K562 (cell line): Measurements from ENCODE around the gene MATK. TPM values are rescaled to one million over a fixed set of nuclear protein-coding genes. Genes with fewer than 3 reads are reported as not detected.

Source experiments
- BACH1 ChIP-seq: fragments of 200-800 bp; sonication (Bioruptor generic); IDR thresholded peaks from 2 replicates; pipeline ENCODE4 v1.6.1; 2016; ENCODE audit warnings: missing genetic modification characterization, missing compliant biosample characterization
- GABPB1 ChIP-seq: sonication (generic); formaldehyde crosslinking; IDR thresholded peaks from 2 replicates; pipeline ENCODE4 v1.8.0; 2022; ENCODE audit warnings: mild to moderate bottlenecking, missing genetic modification reagents
- GATAD2B ChIP-seq: fragments of 450-650 bp; IDR thresholded peaks from 2 replicates; pipeline ENCODE4 v1.6.1; 2017; ENCODE audit warnings: mild to moderate bottlenecking, borderline replicate concordance
- KAT7 ChIP-seq: sonication (generic); formaldehyde crosslinking; IDR thresholded peaks from 2 replicates; pipeline ENCODE4 v1.8.0; 2022; ENCODE audit warnings: missing genetic modification reagents, mild to moderate bottlenecking, borderline replicate concordance
- KLF10 ChIP-seq: fragments of 250-450 bp; sonication (Bioruptor Pico); IDR thresholded peaks from 2 replicates; pipeline ENCODE4 v1.6.1; 2021; ENCODE audit warnings: matching md5 sums
- PTBP1 ChIP-seq: fragments of 200-400 bp; formaldehyde crosslinking; IDR thresholded peaks from 2 replicates; pipeline ENCODE4 v1.6.1; 2017; ENCODE audit warnings: low read depth, low read length
- RBM39 ChIP-seq: fragments of 200-400 bp; formaldehyde crosslinking; optimal IDR thresholded peaks from 2 replicates; pipeline ENCODE3; 2018; ENCODE audit warnings: low read depth, low read length
- SMARCB1 ChIP-seq: IDR thresholded peaks from 2 replicates; pipeline ENCODE4 v1.6.1; 2011; ENCODE audit warnings: improper control_type of control experiment, low read depth; ENCODE audit not compliant: insufficient read length
- polyA plus RNA-seq, 8 experiments: library from polyadenylated mRNA; depleted of rRNA in 4 of 8; stranded (reverse) in 5 of 8; unstranded in 3 of 8; fragments of >200 nt; fragmentation: Nextera tagmentation in 2 of 8; fragmentation: Illumina TruSeq in 1 of 8; extraction: Ambion mirVana in 2 of 8; extraction: Trizol in 1 of 8; gene quantifications; 2 replicates each; pipeline versions ENCODE4 v1.2.1 to v1.2.3, GENCODE V29; 2011 to 2014; ENCODE audit warnings: inconsistent platforms in 1 of 8, missing spikeins in 1 of 8
- total RNA-seq, 7 experiments: library from RNA; depleted of rRNA in 6 of 7; stranded (reverse); fragments of >200 nt in 6 of 7; fragmentation: Illumina TruSeq in 2 of 7; extraction: Trizol in 2 of 7; gene quantifications; 2 replicates each; pipeline versions ENCODE4 v1.2.1 to v1.2.3, GENCODE V29; 2011 to 2021; ENCODE audit warnings: low replicate concordance in 1 of 7
- TF ChIP-seq, protein P1 (sequence below): fragments of 450-650 bp; IDR thresholded peaks from 2 replicates; pipeline ENCODE4 v1.6.1; 2017; ENCODE audit warnings: antibody characterized with exemption, mild to moderate bottlenecking
- TF ChIP-seq, protein P2 (sequence below), 2 experiments: fragments of 450-650 bp; IDR thresholded peaks; 2 replicates each; pipeline ENCODE4 v1.6.1; 2016; ENCODE audit warnings: mild to moderate bottlenecking in 2 of 2, borderline replicate concordance in 1 of 2, low read depth in 1 of 2, moderate library complexity in 1 of 2
- TF ChIP-seq, protein P3 (sequence below): sonication (generic); formaldehyde crosslinking; IDR thresholded peaks from 2 replicates; pipeline ENCODE4 v1.8.0; 2022; ENCODE audit warnings: missing genetic modification reagents, mild to moderate bottlenecking, moderate library complexity, borderline replicate concordance
- TF ChIP-seq, protein P4 (sequence below), 2 experiments: IDR thresholded peaks; 2 replicates each; pipeline ENCODE4 v1.6.1; 2011; ENCODE audit warnings: borderline replicate concordance in 1 of 2, control low read depth in 1 of 2, low read depth in 1 of 2, low read length in 1 of 2, mild to moderate bottlenecking in 1 of 2, mixed read lengths in 1 of 2, moderate library complexity in 1 of 2; ENCODE audit not compliant: insufficient read depth in 1 of 2, insufficient read length in 1 of 2, poor library complexity in 1 of 2, severe bottlenecking in 1 of 2; ENCODE audit errors: extremely low read depth in 1 of 2

Gene MATK
- total and polyA plus RNA-seq, 9 of the 15 experiments (the other 6 are each of a cell fraction or from before 2014, with no cell fraction given) = 0.08 to 41.5 (median 21.4) TPM

DNA sequence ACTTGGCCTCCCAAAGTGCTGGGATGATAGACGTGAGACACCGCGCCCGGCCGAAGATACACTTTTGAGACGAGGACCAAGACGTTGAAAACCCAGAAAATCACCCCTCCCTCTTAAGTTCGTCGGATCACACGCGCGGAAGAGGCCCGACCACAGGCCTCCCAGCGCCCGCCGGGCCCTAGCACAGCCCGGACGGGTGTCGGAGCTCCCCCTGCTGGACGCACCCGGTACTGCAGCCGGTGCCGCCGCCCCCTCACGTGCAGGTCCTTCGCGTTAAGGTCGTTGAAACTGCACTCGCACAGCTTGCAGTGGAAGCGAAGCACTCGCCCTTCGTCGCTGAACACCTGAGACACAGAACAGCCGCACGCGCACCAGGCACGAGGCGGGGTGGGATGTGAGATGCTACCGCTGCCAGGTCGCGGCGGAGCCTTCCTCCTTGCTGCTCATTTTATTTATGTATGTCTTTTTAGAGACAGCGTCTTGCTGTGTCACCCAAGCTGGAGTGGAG is 35.7 kb upstream of the MATK start (continued):
- TF ChIP-seq, protein P1, sequence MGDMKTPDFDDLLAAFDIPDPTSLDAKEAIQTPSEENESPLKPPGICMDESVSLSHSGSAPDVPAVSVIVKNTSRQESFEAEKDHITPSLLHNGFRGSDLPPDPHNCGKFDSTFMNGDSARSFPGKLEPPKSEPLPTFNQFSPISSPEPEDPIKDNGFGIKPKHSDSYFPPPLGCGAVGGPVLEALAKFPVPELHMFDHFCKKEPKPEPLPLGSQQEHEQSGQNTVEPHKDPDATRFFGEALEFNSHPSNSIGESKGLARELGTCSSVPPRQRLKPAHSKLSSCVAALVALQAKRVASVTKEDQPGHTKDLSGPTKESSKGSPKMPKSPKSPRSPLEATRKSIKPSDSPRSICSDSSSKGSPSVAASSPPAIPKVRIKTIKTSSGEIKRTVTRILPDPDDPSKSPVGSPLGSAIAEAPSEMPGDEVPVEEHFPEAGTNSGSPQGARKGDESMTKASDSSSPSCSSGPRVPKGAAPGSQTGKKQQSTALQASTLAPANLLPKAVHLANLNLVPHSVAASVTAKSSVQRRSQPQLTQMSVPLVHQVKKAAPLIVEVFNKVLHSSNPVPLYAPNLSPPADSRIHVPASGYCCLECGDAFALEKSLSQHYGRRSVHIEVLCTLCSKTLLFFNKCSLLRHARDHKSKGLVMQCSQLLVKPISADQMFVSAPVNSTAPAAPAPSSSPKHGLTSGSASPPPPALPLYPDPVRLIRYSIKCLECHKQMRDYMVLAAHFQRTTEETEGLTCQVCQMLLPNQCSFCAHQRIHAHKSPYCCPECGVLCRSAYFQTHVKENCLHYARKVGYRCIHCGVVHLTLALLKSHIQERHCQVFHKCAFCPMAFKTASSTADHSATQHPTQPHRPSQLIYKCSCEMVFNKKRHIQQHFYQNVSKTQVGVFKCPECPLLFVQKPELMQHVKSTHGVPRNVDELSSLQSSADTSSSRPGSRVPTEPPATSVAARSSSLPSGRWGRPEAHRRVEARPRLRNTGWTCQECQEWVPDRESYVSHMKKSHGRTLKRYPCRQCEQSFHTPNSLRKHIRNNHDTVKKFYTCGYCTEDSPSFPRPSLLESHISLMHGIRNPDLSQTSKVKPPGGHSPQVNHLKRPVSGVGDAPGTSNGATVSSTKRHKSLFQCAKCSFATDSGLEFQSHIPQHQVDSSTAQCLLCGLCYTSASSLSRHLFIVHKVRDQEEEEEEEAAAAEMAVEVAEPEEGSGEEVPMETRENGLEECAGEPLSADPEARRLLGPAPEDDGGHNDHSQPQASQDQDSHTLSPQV = peak; percentile 40
- TF ChIP-seq GABPB1 (CRISPR knock-in tag) (peak; percentile 78), KLF10 (no peak), PTBP1 (no peak), RBM39 (no peak), GATAD2B (peak; percentile 33; the same call in 1 of the 2 replicates), BACH1 (tag) (no peak), KAT7 (CRISPR knock-in tag) (peak; percentile 49; the same call in 1 of the 2 replicates), SMARCB1 (no peak)
- TF ChIP-seq, protein P2, sequence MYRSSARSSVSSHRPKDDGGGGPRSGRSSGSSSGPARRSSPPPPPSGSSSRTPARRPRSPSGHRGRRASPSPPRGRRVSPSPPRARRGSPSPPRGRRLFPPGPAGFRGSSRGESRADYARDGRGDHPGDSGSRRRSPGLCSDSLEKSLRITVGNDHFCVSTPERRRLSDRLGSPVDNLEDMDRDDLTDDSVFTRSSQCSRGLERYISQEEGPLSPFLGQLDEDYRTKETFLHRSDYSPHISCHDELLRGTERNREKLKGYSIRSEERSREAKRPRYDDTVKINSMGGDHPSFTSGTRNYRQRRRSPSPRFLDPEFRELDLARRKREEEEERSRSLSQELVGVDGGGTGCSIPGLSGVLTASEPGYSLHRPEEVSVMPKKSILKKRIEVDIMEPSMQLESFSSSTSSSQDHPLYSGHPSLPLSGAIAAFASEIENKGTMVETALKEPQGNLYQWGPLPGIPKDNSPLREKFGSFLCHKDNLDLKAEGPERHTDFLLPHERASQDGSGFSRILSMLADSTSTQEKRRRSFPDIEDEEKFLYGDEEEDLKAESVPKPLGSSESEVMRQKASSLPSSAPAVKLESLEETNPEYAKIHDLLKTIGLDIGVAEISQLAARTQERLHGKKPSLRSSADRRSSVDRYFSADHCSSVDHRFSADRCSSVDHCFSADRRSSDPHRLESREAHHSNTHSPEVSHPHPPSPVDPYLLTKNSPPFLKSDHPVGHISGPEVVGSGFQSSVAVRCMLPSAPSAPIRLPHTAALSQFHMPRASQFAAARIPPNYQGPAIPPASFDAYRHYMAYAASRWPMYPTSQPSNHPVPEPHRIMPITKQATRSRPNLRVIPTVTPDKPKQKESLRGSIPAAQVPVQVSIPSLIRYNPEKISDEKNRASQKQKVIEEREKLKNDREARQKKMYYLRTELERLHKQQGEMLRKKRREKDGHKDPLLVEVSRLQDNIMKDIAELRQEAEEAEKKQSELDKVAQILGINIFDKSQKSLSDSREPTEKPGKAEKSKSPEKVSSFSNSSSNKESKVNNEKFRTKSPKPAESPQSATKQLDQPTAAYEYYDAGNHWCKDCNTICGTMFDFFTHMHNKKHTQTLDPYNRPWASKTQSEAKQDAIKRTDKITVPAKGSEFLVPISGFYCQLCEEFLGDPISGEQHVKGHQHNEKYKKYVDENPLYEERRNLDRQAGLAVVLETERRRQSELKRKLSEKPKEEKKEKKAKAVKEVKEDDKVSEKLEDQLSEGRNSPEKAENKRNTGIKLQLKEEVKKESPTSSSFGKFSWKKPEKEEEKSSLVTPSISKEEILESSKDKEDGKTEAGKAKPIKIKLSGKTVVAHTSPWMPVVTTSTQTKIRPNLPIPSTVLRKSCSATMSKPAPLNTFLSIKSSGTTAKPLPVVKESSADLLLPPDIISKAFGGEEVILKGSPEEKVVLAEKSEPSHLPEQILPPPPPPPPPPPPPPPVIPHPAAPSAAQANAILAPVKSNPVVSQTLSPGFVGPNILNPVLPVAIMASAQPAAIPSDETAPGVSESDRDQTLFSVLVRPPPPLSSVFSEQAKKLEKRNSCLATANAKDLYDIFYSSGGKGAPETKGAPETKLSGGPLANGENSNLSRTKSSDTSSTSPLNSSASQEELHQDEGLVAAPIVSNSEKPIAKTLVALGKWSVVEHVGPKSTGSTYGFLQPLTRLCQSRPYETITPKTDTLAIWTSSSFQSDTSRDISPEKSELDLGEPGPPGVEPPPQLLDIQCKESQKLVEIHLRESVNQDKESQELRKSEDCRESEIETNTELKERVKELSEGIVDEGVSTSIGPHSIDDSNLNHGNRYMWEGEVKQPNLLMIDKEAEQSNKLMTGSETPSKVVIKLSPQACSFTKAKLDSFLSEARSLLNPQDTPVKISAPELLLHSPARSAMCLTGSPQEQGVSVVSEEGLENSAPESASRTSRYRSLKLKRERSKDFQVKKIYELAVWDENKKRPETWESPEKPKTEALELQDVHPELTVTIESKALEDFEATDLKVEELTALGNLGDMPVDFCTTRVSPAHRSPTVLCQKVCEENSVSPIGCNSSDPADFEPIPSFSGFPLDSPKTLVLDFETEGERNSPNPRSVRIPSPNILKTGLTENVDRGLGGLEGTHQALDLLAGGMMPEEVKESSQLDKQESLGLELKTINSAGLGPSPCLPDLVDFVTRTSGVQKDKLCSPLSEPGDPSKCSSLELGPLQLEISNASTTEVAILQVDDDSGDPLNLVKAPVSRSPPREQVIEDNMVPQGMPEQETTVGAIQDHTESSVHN (IDR thresholded peaks at IDR 0.05; ENCODE audit: borderline replicate concordance in 1 of 2, low read depth in 1 of 2) = no peak
- TF ChIP-seq, protein P3, sequence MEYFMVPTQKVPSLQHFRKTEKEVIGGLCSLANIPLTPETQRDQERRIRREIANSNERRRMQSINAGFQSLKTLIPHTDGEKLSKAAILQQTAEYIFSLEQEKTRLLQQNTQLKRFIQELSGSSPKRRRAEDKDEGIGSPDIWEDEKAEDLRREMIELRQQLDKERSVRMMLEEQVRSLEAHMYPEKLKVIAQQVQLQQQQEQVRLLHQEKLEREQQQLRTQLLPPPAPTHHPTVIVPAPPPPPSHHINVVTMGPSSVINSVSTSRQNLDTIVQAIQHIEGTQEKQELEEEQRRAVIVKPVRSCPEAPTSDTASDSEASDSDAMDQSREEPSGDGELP (CRISPR knock-in tag) = peak; percentile 76; the same call in 1 of the 2 replicates
- TF ChIP-seq, protein P4, sequence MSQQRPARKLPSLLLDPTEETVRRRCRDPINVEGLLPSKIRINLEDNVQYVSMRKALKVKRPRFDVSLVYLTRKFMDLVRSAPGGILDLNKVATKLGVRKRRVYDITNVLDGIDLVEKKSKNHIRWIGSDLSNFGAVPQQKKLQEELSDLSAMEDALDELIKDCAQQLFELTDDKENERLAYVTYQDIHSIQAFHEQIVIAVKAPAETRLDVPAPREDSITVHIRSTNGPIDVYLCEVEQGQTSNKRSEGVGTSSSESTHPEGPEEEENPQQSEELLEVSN (IDR thresholded peaks at IDR 0.05; ENCODE audit: borderline replicate concordance in 1 of 2, extremely low read depth in 1 of 2, insufficient read depth in 1 of 2, insufficient read length in 1 of 2, low read depth in 1 of 2, low read length in 1 of 2, poor library complexity in 1 of 2, severe bottlenecking in 1 of 2) = peak; percentile 86 to 91
